Fibroblast of peridontal ligament (primary cell): ENCODE data around the gene BUB3.

Experiments used
- DNase-seq: peaks from one replicate; pipeline ENCODE4 v3.0.0-alpha.2; 2010; ENCODE audit errors: extremely low read depth

The BUB3 gene

GRCh38 chr10:123140983-123141390 is 13.2 kb upstream of the BUB3 start:
- no peak for DNase-seq

GRCh38 chr10:123141791-123142700 is 12.2 kb upstream of the BUB3 start:
- DNase-seq: no peak

GRCh38 chr10:123142701-123143161 is 11.5 kb upstream of the BUB3 start:
- no peak for DNase-seq

GRCh38 chr10:123143162-123143824 is 10.9 kb upstream of the BUB3 start:
- no peak for DNase-seq

GRCh38 chr10:123143825-123144168 is 10.4 kb upstream of the BUB3 start:
- no peak for DNase-seq

GRCh38 chr10:123144697-123145541 is 9.3 kb upstream of the BUB3 start:
- no peak for DNase-seq

GRCh38 chr10:123145542-123146012 is 8.6 kb upstream of the BUB3 start:
- no peak for DNase-seq

GRCh38 chr10:123146013-123146893 is 7.9 kb upstream of the BUB3 start:
- no peak for DNase-seq

GRCh38 chr10:123146894-123147634 is 7.1 kb upstream of the BUB3 start:
- no peak for DNase-seq

- no peak for DNase-seq
Observed at GRCh38 chr10:123147635-123148413, 6.4 kb upstream of the BUB3 start, which contains the start of gene HMX2. Gene HMX2, plus strand, starts transcription at chr10:123148136. Its CDS starts 243 bp downstream, at chr10:123148379.

- no peak for DNase-seq
Observed at GRCh38 chr10:123148414-123149161, 5.6 kb upstream of the BUB3 start.

GRCh38 chr10:123149162-123149567 is 5.0 kb upstream of the BUB3 start:
- DNase-seq: no peak

GRCh38 chr10:123149568-123150270 is 4.5 kb upstream of the BUB3 start:
- DNase-seq: peak; percentile 29

- DNase-seq: no peak
Observed at GRCh38 chr10:123150271-123150985, 3.8 kb upstream of the BUB3 start.

- DNase-seq: no peak
Observed at GRCh38 chr10:123150986-123151736, 3.0 kb upstream of the BUB3 start.

- DNase-seq: no peak
Observed at GRCh38 chr10:123151737-123152135, 2.5 kb upstream of the BUB3 start.
